Loucy (cell line): ENCODE measurements around the gene NXNL2.

Experiments
- H2AFZ ChIP-seq: fragments of 200-600 bp; sonication (generic); 2 replicates; pipeline ENCODE4 v1.6.0; 2016; ENCODE audit warnings: antibody characterized with exemption, mild to moderate bottlenecking, low read length, moderate library complexity
- H3F3A ChIP-seq: fragments of 200-600 bp; 2 replicates; pipeline ENCODE4 v1.6.0; 2016; ENCODE audit warnings: antibody characterized with exemption, low read depth, mild to moderate bottlenecking
- H3K27me3 ChIP-seq: fragments of 200-600 bp; sonication (generic); 2 replicates; pipeline ENCODE4 v1.6.1; 2014; ENCODE audit warnings: low read length, mild to moderate bottlenecking; ENCODE audit not compliant: insufficient read depth, poor library complexity, severe bottlenecking
- H3K36me3 ChIP-seq: fragments of 200-600 bp; sonication (generic); 2 replicates; pipeline ENCODE4 v1.6.1; 2016; ENCODE audit warnings: low read length; ENCODE audit not compliant: insufficient read depth
- H3K4me1 ChIP-seq: fragments of 200-600 bp; sonication (generic); 2 replicates; pipeline ENCODE4 v1.5.1; 2014; ENCODE audit warnings: low read length, mild to moderate bottlenecking; ENCODE audit not compliant: insufficient read depth, poor library complexity, severe bottlenecking
- H3K4me2 ChIP-seq: fragments of 200-600 bp; sonication (generic); 2 replicates; pipeline ENCODE4 v1.6.0; 2014; ENCODE audit warnings: antibody characterized with exemption, low read length, low read depth, mild to moderate bottlenecking; ENCODE audit not compliant: poor library complexity, severe bottlenecking
- H3K4me3 ChIP-seq: fragments of 200-600 bp; sonication (generic); 2 replicates; pipeline ENCODE4 v1.5.1; 2014; ENCODE audit warnings: low read length, mild to moderate bottlenecking, mixed read lengths; ENCODE audit not compliant: poor library complexity, severe bottlenecking
- H3K79me2 ChIP-seq: fragments of 200-600 bp; sonication (generic); 2 replicates; pipeline ENCODE4 v1.6.1; 2014; ENCODE audit warnings: low read length; ENCODE audit not compliant: insufficient read depth
- H3K9ac ChIP-seq: fragments of 200-600 bp; sonication (generic); 2 replicates; pipeline ENCODE4 v1.6.0; 2014; ENCODE audit warnings: mild to moderate bottlenecking, low read depth, low read length, moderate library complexity; ENCODE audit not compliant: poor library complexity, severe bottlenecking
- H3K9me2 ChIP-seq: fragments of 200-600 bp; sonication (generic); replicated peaks from 2 replicates; pipeline ENCODE4 v1.6.1; 2016; ENCODE audit warnings: low read depth, low read length, mixed read lengths
- H3K9me3 ChIP-seq: fragments of 200-600 bp; sonication (generic); 2 replicates; pipeline ENCODE4 v1.6.1; 2014; ENCODE audit warnings: mild to moderate bottlenecking, antibody characterized with exemption, low read length, low read depth; ENCODE audit not compliant: insufficient read depth
- H4K20me1 ChIP-seq: fragments of 200-600 bp; sonication (generic); 2 replicates; pipeline ENCODE4 v1.6.0; 2014; ENCODE audit warnings: antibody characterized with exemption, low read length, mild to moderate bottlenecking; ENCODE audit not compliant: insufficient read depth, poor library complexity, severe bottlenecking
- EZH2phosphoT487 ChIP-seq: fragments of 200-600 bp; IDR thresholded peaks from 2 replicates; pipeline ENCODE4 v1.6.1; 2018; ENCODE audit warnings: antibody characterized with exemption, mild to moderate bottlenecking, moderate library complexity, borderline replicate concordance
- TF ChIP-seq, protein P1 (sequence below): fragments of 200-600 bp; sonication (generic); conservative IDR thresholded peaks from 2 replicates; pipeline ENCODE4 v1.5.1; 2014; ENCODE audit warnings: mild to moderate bottlenecking, antibody characterized with exemption, low read length

Gene NXNL2

DNA sequence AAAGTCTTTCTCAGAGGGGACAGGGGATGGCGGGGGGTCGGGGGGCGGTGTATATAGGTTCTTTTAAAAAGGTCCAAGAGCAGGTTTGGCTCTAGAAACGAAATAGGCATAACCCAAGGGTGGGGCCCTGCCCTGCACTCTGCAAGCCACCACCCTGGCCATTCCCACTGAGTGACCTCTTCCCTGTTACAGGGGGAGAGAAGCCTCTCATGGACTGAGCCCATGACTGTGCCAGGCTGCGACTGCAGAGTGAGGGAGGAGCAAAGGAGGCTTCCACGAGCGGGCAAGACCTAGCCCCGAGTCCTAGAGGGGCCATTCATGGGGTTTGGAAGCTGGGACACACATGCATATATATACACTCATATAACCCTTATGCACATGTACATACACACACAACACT, 10.1 kb upstream of the NXNL2 start:
- Histone ChIP-seq H3K27me3 (no peaks in the 10 kb centered on the region), H3K79me2 (no peaks in the 10 kb centered on the region), H3K4me1 (no peaks in the 10 kb centered on the region), H3F3A (no peaks in the 10 kb centered on the region), H3K4me2 (no peak overlapping the region), H3K4me3 (no peak overlapping the region), H4K20me1 (no peaks in the 10 kb centered on the region), H3K9ac (no peak overlapping the region), H2AFZ (no peak overlapping the region), H3K9me2 (no peaks in the 10 kb centered on the region), H3K36me3 (no peaks in the 10 kb centered on the region), H3K9me3 (no peaks in the 10 kb centered on the region)
- no peak for TF ChIP-seq EZH2phosphoT487
- TF ChIP-seq, protein P1, sequence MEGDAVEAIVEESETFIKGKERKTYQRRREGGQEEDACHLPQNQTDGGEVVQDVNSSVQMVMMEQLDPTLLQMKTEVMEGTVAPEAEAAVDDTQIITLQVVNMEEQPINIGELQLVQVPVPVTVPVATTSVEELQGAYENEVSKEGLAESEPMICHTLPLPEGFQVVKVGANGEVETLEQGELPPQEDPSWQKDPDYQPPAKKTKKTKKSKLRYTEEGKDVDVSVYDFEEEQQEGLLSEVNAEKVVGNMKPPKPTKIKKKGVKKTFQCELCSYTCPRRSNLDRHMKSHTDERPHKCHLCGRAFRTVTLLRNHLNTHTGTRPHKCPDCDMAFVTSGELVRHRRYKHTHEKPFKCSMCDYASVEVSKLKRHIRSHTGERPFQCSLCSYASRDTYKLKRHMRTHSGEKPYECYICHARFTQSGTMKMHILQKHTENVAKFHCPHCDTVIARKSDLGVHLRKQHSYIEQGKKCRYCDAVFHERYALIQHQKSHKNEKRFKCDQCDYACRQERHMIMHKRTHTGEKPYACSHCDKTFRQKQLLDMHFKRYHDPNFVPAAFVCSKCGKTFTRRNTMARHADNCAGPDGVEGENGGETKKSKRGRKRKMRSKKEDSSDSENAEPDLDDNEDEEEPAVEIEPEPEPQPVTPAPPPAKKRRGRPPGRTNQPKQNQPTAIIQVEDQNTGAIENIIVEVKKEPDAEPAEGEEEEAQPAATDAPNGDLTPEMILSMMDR, result no peak

DNA sequence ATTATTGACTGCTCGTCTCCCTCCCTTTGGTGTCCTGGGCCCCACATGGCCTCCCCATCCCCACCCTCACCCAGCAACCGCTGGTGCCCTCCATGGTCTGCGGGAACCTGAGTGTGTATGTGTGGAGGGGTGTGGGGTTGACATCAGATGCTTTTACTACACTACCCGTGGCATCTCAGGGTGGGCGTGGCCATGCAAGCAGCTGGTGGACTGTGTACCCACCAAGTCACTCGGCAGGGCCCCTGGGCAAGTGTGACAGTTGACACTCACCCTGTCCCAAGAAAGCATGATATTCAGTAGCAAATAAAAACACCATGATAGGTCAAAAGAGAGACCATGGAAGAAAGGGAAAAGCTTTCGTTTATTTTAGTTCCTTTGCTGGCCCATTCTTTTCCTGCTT, 7.4 kb upstream of the NXNL2 start:
- H3K27me3 ChIP-seq, result no peaks in the 10 kb centered on the region
- H3K4me2 ChIP-seq, result no peak overlapping the region

DNA sequence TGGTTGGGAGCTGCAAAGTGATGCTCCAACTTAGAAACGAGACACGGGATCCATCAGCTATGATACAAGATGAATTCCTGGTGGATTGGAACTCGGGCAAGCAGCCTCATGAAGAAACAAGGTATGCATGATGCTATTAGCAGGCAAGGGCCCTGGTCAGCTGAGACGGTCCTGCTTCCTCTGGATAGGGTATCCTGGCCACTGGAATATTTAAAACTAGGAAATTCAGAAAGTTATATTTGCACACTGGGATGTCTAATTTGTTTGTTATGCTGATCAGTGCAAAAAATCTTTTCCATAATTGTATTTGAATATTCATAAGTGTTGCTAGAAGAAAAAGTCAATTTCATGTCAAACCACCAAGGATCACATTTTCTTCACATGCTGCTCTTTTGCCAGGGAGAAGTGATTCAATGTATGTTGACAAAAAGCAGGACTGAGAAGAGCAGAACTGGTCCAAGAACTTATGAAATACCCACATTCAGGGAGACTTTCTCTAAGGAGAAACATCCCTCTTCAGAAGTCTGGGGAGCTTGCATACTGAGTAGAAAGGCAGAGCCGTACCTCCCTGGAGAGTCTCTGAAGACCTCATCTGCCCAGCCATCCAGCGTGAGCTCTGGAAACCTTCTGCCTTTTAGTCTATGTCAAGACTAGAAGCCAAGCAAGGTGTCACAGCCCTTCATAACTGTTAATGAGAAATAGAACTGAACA, 6.7 kb upstream of the NXNL2 start:
- Histone ChIP-seq H3K4me1 (no peaks in the 10 kb centered on the region), H3K9me2 (no peaks in the 10 kb centered on the region), H4K20me1 (no peaks in the 10 kb centered on the region), H3K9ac (no peak overlapping the region), H3K4me2 (no peak overlapping the region), H3K9me3 (no peaks in the 10 kb centered on the region), H3K4me3 (no peak overlapping the region), H3F3A (no peaks in the 10 kb centered on the region), H3K27me3 (no peaks in the 10 kb centered on the region), H3K79me2 (no peaks in the 10 kb centered on the region), H2AFZ (no peak overlapping the region), H3K36me3 (no peaks in the 10 kb centered on the region)
- TF ChIP-seq EZH2phosphoT487, result no peak
- TF ChIP-seq, protein P1, result no peak

More for the DNA sequence above, 7.4 kb upstream of the NXNL2 start:
- Histone ChIP-seq H3F3A (no peaks in the 10 kb centered on the region), H3K9ac (no peak overlapping the region), H3K9me2 (no peaks in the 10 kb centered on the region), H3K36me3 (no peaks in the 10 kb centered on the region), H2AFZ (no peak overlapping the region), H3K4me3 (no peak overlapping the region), H3K79me2 (no peaks in the 10 kb centered on the region), H4K20me1 (no peaks in the 10 kb centered on the region), H3K4me1 (no peaks in the 10 kb centered on the region), H3K9me3 (no peaks in the 10 kb centered on the region)
- no peak for TF ChIP-seq EZH2phosphoT487
- TF ChIP-seq, protein P1, result no peak
